Breast epithelium (tissue), 3 donors: ENCODE measurements around the gene PTPRU.

Source experiments
- POLR2A ChIP-seq: fragments of 450-650 bp; IDR thresholded peaks from one replicate; pipeline ENCODE4 v1.6.1; 2016; ENCODE audit warnings: antibody characterized with exemption, mild to moderate bottlenecking, moderate library complexity
- POLR2AphosphoS5 ChIP-seq, 3 donors: sonication (generic); formaldehyde crosslinking; IDR thresholded peaks; one replicate each; pipeline ENCODE4 v1.6.1; 2017; ENCODE audit warnings: antibody characterized with exemption in 3 of 3
- TF ChIP-seq, protein P1 (sequence below), 3 donors: fragments of 450-650 bp; IDR thresholded peaks; one replicate each; pipeline ENCODE4 v1.5.1; 2016 to 2017; ENCODE audit warnings: antibody characterized with exemption in 3 of 3, mild to moderate bottlenecking in 3 of 3, moderate library complexity in 3 of 3

DNA sequence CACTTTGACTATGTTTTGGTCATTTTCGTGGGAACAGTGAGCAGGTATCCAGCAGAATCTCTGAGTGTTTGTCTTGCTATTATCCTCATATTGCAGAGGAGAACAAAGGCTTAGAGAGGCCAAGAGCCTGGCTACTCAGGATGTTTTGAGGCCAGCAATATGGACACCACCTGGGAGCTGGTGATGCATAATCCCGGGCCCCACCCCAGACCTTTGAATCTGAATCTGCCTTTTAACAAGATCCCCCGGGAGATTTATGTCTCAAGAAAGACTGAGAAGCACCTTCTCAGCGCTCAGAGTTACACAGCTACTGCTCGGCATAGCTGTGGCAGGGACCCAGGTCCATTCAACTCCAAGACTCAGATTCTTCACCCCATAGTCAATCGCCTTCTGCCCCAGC, 72.8 kb downstream of the PTPRU start:
- TF ChIP-seq POLR2AphosphoS5 (IDR thresholded peaks at IDR 0.05) = no peak
- TF ChIP-seq, protein P1, sequence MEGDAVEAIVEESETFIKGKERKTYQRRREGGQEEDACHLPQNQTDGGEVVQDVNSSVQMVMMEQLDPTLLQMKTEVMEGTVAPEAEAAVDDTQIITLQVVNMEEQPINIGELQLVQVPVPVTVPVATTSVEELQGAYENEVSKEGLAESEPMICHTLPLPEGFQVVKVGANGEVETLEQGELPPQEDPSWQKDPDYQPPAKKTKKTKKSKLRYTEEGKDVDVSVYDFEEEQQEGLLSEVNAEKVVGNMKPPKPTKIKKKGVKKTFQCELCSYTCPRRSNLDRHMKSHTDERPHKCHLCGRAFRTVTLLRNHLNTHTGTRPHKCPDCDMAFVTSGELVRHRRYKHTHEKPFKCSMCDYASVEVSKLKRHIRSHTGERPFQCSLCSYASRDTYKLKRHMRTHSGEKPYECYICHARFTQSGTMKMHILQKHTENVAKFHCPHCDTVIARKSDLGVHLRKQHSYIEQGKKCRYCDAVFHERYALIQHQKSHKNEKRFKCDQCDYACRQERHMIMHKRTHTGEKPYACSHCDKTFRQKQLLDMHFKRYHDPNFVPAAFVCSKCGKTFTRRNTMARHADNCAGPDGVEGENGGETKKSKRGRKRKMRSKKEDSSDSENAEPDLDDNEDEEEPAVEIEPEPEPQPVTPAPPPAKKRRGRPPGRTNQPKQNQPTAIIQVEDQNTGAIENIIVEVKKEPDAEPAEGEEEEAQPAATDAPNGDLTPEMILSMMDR (IDR thresholded peaks at IDR 0.05) = no peak
- TF ChIP-seq POLR2A = no peak
